T-helper 1 cell treated with Interleukin-12 subunit alpha and Interleukin-12 subunit beta and Interleukin-4 antibody, amounts not matched to agents 30 μg/mL and 1 μg/mL, for 36 hours (primary cell): ENCODE results near the gene CALHM6.

Source experiments
- H3K27ac Mint-ChIP-seq: one replicate; pipeline ENCODE4 v1.8.0; 2021; ENCODE audit warnings: mild to moderate bottlenecking, mixed read lengths
- H3K27me3 Mint-ChIP-seq: one replicate; pipeline ENCODE4 v1.8.0; 2021; ENCODE audit warnings: low read depth, mixed read lengths
- H3K36me3 Mint-ChIP-seq: one replicate; pipeline ENCODE4 v1.8.0; 2021; ENCODE audit warnings: low read depth, mixed read lengths
- H3K4me1 Mint-ChIP-seq: one replicate; pipeline ENCODE4 v1.8.0; 2021; ENCODE audit warnings: low read depth, mixed read lengths
- H3K4me3 Mint-ChIP-seq: one replicate; pipeline ENCODE4 v1.8.0; 2021; ENCODE audit warnings: mild to moderate bottlenecking, moderate library complexity, mixed read lengths
- H3K9me3 Mint-ChIP-seq: one replicate; pipeline ENCODE4 v1.8.0; 2021; ENCODE audit warnings: mixed read lengths

The CALHM6 gene

DNA sequence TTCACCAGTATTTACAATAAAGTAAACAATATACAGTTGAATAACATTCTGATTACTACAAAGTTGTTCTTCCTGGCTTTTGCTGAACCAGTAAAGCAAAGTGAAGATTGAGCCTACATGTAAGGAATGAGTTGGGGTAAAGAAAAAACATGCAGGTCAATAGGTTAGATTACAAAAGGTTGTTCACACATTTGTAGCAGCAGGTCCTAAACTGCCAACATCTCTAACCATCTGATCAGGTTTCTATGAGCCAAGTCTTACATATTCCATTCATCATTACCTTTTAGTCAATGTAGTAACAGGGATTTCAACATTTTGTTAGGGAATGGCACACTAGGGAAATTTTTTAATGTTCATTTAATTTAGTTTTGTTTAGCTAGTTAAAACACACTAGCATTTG is 9.3 kb upstream of the CALHM6 start:
- Mint-ChIP-seq H3K9me3 (peaks cover 4% of the 10 kb centered on the region), H3K36me3 (peaks cover 14% of the 10 kb centered on the region), H3K27me3 (no peaks in the 10 kb centered on the region), H3K27ac (no peak overlapping the region), H3K4me3 (no peak overlapping the region), H3K4me1 (peaks cover 47% of the 10 kb centered on the region)

DNA sequence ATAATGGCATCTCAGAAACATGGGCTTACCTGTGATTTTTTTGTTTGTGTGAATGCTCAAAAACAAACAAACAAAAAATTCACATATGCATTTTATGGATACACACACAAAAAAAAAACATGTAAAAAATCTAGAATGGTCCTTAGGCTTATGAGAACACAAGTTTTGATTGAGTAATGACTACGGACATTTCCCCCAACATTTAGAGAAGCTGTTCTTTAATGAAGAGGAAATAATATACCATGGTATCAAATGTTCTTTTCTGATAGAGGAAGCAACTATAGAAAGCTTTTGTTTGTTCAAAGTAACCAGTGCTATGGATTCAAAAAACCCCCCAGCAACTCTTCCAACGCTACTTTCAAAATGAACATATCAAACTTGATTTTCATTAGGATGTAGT is 8.6 kb upstream of the CALHM6 start:
- Mint-ChIP-seq H3K4me3 (no peak overlapping the region), H3K9me3 (peaks cover 4% of the 10 kb centered on the region), H3K4me1 (peaks cover 49% of the 10 kb centered on the region), H3K27me3 (no peaks in the 10 kb centered on the region), H3K36me3 (peaks cover 14% of the 10 kb centered on the region), H3K27ac (no peak overlapping the region)

DNA sequence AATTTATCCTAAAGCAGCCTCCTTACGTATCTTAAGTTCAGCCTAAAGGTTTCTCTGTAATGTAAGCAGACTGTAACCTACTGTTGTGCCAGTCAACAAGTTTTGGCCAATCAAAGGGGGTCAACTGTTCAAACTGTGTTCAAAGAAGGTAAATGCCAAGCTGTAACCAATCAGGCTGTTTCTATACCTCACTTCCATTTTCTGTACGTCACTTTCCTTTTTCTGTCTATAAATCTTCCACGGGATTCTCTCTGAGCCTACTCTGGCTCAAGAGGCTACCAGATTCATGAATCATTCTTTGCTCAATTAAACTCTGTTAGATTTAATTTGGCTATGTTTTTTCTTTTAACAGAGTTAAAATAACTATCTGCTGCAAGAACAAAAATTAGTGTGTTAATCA is 5.1 kb upstream of the CALHM6 start:
- Mint-ChIP-seq H3K4me3 (no peak overlapping the region), H3K27me3 (no peaks in the 10 kb centered on the region)

DNA sequence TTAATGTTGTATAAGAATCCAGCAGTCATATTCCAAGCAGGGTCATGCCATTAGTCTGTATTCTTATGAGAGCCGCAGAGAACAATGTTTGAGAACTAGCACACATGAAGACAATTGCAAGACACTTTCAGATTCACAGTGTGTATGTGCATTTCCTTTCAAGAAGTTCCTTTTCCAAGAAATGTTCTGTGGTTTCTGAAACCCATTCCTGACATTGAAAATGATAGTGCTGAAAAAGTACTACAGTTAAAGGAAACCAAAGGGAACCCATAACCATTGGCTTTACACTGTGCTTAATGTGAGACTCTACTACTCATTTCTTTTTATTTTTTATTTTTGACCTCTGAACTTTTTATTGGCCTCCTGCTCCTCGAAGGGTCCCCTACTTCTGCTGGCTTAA is 4.2 kb upstream of the CALHM6 start:
- Mint-ChIP-seq H3K4me3 (peak overlapping the region; percentile 63), H3K27ac (peak overlapping the region; percentile 74), H3K27me3 (no peaks in the 10 kb centered on the region), H3K4me1 (peaks cover 58% of the 10 kb centered on the region), H3K9me3 (peaks cover 4% of the 10 kb centered on the region), H3K36me3 (peaks cover 12% of the 10 kb centered on the region)

More for the DNA sequence above, 5.1 kb upstream of the CALHM6 start:
- Mint-ChIP-seq H3K36me3 (peaks cover 12% of the 10 kb centered on the region), H3K27ac (no peak overlapping the region), H3K4me1 (peaks cover 58% of the 10 kb centered on the region), H3K9me3 (peaks cover 4% of the 10 kb centered on the region)

- peaks cover 4% of the 10 kb centered on the region for H3K9me3 Mint-ChIP-seq
- peaks cover 64% of the 10 kb centered on the region for H3K4me1 Mint-ChIP-seq
- no peak overlapping the region for H3K4me3 Mint-ChIP-seq
- no peaks in the 10 kb centered on the region for H3K27me3 Mint-ChIP-seq
- no peak overlapping the region for H3K27ac Mint-ChIP-seq
- peaks cover 17% of the 10 kb centered on the region for H3K36me3 Mint-ChIP-seq
These were observed 2.9 kb upstream of the CALHM6 start for GRCh38 chr6:116458264-116458663.

GRCh38 chr6:116459927-116460326 is 1.2 kb upstream of the CALHM6 start:
- Mint-ChIP-seq H3K4me1 (peaks cover 73% of the 10 kb centered on the region), H3K27ac (peak overlapping the region; percentile 19), H3K27me3 (no peaks in the 10 kb centered on the region), H3K36me3 (peaks cover 20% of the 10 kb centered on the region), H3K4me3 (peak overlapping the region; percentile 4), H3K9me3 (no peaks in the 10 kb centered on the region)

DNA sequence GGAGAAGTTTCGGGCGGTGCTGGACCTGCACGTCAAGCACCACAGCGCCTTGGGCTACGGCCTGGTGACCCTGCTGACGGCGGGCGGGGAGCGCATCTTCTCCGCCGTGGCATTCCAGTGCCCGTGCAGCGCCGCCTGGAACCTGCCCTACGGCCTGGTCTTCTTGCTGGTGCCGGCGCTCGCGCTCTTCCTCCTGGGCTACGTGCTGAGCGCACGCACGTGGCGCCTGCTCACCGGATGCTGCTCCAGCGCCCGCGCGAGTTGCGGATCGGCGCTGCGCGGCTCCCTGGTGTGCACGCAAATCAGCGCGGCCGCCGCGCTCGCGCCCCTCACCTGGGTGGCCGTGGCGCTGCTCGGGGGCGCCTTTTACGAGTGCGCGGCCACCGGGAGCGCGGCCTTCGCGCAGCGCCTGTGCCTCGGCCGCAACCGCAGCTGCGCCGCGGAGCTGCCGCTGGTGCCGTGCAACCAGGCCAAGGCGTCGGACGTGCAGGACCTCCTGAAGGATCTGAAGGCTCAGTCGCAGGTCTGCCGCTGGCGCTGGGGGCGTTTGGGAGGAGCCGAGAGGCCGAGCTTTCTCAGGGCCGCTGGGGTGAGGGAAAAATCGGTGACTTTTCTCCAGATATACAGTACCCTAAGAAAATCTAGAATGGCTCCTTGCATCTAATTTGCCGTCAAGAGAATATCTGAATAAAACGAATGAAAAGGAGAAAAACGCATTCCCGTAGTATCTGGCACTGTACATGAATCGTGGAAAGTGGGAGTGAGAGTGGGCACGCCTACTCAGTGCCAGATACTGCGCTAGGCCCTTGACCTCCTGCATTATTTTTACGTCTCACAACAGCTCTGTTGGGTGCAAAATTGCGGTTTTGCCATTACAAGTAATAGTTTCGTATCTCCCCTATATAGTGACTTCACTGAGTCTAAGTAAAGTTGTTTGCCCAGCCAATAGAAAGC is 1.0 kb downstream of the CALHM6 start:
- H3K36me3 Mint-ChIP-seq, result peaks cover 17% of the 10 kb centered on the region
- H3K4me3 Mint-ChIP-seq, result peak overlapping the region; percentile 84
- no peaks in the 10 kb centered on the region for H3K27me3 Mint-ChIP-seq
- H3K4me1 Mint-ChIP-seq, result peaks cover 75% of the 10 kb centered on the region
- H3K27ac Mint-ChIP-seq, result peak overlapping the region; percentile 87
- no peaks in the 10 kb centered on the region for H3K9me3 Mint-ChIP-seq

DNA sequence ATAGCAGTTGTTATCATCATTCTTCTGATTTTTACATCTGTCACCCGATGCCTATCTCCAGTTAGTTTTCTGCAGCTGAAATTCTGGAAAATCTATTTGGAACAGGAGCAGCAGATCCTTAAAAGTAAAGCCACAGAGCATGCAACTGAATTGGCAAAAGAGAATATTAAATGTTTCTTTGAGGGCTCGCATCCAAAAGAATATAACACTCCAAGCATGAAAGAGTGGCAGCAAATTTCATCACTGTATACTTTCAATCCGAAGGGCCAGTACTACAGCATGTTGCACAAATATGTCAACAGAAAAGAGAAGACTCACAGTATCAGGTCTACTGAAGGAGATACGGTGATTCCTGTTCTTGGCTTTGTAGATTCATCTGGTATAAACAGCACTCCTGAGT is 2.1 kb downstream of the CALHM6 start:
- H3K27me3 Mint-ChIP-seq, result no peaks in the 10 kb centered on the region
- H3K27ac Mint-ChIP-seq, result peak overlapping the region; percentile 82
- H3K4me1 Mint-ChIP-seq, result peaks cover 74% of the 10 kb centered on the region
- no peaks in the 10 kb centered on the region for H3K9me3 Mint-ChIP-seq
- peaks cover 19% of the 10 kb centered on the region for H3K36me3 Mint-ChIP-seq
- peak overlapping the region; percentile 84 for H3K4me3 Mint-ChIP-seq

DNA sequence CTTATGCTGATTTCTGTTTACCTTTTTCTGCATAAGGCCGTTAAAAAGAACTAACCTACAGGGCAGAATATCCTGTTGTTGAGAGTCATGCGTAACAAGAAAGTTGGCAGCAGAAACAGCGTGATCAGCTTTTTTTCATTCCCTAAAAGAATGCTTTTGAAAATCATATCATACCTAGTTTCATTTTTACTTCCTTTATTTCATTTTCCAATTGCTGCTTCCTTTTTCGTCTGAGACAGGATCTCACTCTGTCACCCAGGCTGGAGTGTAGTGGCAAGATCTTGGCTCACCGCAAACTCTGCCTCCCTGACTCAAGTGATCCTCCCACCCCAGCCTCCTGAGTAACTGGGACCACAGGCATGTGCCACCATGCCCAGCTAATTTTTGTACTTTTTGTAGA is 4.1 kb downstream of the CALHM6 start:
- peak overlapping the region; percentile 33 for H3K27ac Mint-ChIP-seq
- peaks cover 3% of the 10 kb centered on the region for H3K9me3 Mint-ChIP-seq
- peaks cover 19% of the 10 kb centered on the region for H3K36me3 Mint-ChIP-seq
- H3K27me3 Mint-ChIP-seq, result no peaks in the 10 kb centered on the region
- peaks cover 56% of the 10 kb centered on the region for H3K4me1 Mint-ChIP-seq
- H3K4me3 Mint-ChIP-seq, result peak overlapping the region; percentile 56

GRCh38 chr6:116467096-116467495 is 5.9 kb downstream of the CALHM6 start:
- no peaks in the 10 kb centered on the region for H3K27me3 Mint-ChIP-seq
- peaks cover 19% of the 10 kb centered on the region for H3K36me3 Mint-ChIP-seq
- peaks cover 3% of the 10 kb centered on the region for H3K9me3 Mint-ChIP-seq
- H3K4me3 Mint-ChIP-seq, result no peak overlapping the region
- peaks cover 42% of the 10 kb centered on the region for H3K4me1 Mint-ChIP-seq
- no peak overlapping the region for H3K27ac Mint-ChIP-seq

GRCh38 chr6:116467514-116467913 is 6.3 kb downstream of the CALHM6 start:
- H3K4me1 Mint-ChIP-seq, result peaks cover 41% of the 10 kb centered on the region
- no peak overlapping the region for H3K4me3 Mint-ChIP-seq
- peaks cover 3% of the 10 kb centered on the region for H3K9me3 Mint-ChIP-seq
- H3K27ac Mint-ChIP-seq, result no peak overlapping the region
- no peaks in the 10 kb centered on the region for H3K27me3 Mint-ChIP-seq
- peaks cover 19% of the 10 kb centered on the region for H3K36me3 Mint-ChIP-seq

DNA sequence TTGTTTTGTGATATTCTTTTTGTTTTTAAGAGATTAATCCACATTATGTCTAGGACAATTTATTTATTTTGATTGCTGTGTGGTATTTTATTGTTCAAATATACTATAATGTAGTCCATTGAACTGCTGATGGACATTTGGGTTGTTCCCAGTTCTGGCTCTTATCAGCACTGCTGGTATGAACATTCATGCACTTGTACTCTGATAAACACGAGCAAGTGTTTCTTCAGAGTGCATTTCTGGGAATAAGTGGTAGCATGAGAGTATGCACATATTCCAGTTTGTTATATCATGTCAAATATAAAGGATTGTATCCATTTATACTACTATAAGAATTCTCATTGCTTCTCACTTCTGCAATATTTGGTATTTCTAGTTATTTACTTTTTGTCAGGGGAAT is 7.1 kb downstream of the CALHM6 start:
- Mint-ChIP-seq H3K36me3 (peaks cover 12% of the 10 kb centered on the region), H3K9me3 (peaks cover 3% of the 10 kb centered on the region), H3K4me1 (peaks cover 34% of the 10 kb centered on the region), H3K27ac (no peak overlapping the region), H3K27me3 (no peaks in the 10 kb centered on the region), H3K4me3 (no peak overlapping the region)

DNA sequence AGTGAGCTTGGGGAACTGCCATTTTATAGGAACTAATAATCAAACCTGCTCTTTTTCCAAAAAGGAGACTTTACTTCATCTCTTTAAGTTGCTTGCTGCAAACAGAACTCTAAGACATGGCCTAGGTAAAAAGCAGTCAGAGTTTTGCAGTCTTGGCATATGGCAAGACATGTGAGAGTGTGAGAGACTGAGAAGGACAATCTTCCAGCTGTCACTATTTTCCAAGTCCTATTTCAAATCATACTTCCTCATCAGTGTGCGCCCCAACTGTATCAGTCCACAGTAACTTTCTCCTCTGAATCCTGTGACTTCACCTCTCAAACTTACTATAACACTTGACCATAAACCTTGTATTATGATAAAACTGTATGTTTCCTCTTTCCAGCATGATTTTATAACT is 10.4 kb downstream of the CALHM6 start:
- Mint-ChIP-seq H3K27ac (no peak overlapping the region), H3K27me3 (no peaks in the 10 kb centered on the region), H3K4me3 (no peak overlapping the region), H3K36me3 (peaks cover 3% of the 10 kb centered on the region), H3K9me3 (peaks cover 3% of the 10 kb centered on the region), H3K4me1 (peaks cover 37% of the 10 kb centered on the region)

DNA sequence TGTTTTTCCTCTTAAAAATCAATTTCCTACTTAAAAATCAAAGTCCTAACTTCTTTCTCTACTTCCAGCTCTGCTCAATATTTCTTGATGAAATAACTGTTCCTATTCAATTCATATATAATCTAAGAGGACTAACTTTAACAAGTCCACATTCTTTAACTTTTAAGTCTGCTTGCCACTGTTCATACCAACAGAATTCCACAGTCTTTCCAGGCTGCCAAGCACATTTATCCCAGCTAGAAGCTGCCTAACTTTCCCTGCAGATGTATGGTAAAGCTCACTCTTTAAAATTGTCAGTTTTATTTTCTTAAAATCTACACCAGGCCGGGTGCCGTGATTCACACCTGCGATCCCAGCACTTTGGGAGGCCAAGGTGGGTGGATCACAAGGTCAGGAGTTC is 11.5 kb downstream of the CALHM6 start:
- Mint-ChIP-seq H3K4me1 (peaks cover 31% of the 10 kb centered on the region), H3K9me3 (peaks cover 7% of the 10 kb centered on the region), H3K27ac (no peak overlapping the region), H3K36me3 (peaks cover 6% of the 10 kb centered on the region), H3K4me3 (no peak overlapping the region), H3K27me3 (no peaks in the 10 kb centered on the region)

DNA sequence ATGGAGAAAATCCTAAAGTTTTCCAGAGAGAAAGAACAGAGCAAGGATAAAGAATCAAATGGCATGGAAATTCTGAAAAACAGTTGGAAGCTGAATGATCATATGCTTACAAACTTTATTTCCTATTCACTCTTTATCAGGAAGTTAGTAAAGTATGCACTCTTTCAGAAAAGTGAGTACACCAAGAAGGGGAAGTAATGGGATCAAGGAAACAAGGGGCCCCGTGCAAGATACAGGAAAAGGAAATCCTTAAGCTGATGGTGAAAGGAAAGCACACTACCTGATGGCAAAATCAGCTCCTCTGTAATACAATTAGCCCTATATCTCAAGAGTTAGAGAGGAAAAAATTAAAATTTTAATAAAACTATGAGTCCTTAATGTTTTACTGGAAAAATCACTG is 14.0 kb downstream of the CALHM6 start:
- Mint-ChIP-seq H3K4me3 (peak overlapping the region; percentile 30), H3K27ac (no peak overlapping the region), H3K27me3 (peaks cover 5% of the 10 kb centered on the region)

More for the DNA sequence above, 14.0 kb downstream of the CALHM6 start:
- peaks cover 7% of the 10 kb centered on the region for H3K9me3 Mint-ChIP-seq
- peaks cover 4% of the 10 kb centered on the region for H3K36me3 Mint-ChIP-seq
- peaks cover 29% of the 10 kb centered on the region for H3K4me1 Mint-ChIP-seq
